AG08395 (cell line): ENCODE data around the gene TFEC.
"Not testable (repeated sequence)": the region's sequence is repeated elsewhere in the genome, so short reads cannot be mapped to it uniquely, and the experiment has no call there.

Source experiments
- DNase-seq: peaks from one replicate; pipeline ENCODE4 v3.0.0; 2012; ENCODE audit warnings: mixed read lengths, low spot score

Gene TFEC

GRCh38 chr7:116030651-116031276 lies at the start of gene TFEC:
Gene TFEC, minus strand, starts transcription at chr7:116030763. Its CDS starts 46,322 bp downstream, at chr7:115984441.
- DNase-seq = no peak

GRCh38 chr7:116075351-116076145 lies 45.0 kb upstream of the TFEC start:
- DNase-seq = no peak

- DNase-seq = no peak
These were observed 41.1 kb upstream of the TFEC start for GRCh38 chr7:116071629-116072028.

DNA sequence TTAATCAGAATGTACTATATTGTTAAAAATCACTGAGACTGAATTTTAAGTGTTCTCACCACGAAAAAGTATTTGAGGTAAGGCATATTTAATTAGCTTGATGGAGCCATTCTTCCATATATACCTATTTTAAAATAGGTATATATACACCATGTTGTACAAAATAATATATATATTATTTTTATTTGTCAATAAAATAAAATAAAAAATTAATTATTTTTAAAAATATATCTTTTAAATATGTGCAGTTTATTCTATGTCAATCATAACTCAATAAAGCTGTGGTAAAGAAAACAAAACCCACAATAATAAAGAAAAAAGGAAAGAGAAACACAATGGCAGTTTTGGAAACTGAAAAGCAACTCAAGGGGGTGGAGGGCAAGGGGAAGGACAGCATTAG lies 33.6 kb upstream of the TFEC start:
- DNase-seq = no peak

GRCh38 chr7:116062666-116063065 lies 32.1 kb upstream of the TFEC start:
- no peak for DNase-seq

DNA sequence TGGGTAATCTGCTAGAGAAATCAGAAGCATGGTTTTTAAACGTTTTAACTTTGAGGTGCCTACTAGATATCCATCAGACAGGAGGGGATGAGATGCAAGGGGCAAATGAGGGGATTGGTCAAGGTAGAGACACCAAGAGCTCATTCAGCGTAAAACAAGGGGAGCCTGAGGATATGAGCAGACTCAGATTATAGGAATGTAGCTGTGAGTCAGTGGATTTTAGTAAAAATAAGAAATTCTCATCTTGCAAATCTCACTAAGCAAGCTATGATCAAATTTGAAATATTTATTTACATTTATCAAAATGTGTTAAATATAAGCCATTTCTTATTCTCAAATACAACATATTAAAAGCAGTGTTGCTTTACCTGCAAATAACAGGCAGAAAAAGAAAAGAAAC lies 21.4 kb upstream of the TFEC start:
- no peak for DNase-seq

GRCh38 chr7:116047261-116047660 lies 16.7 kb upstream of the TFEC start:
- DNase-seq = not testable (repeated sequence)

GRCh38 chr7:116045532-116045931 lies 15.0 kb upstream of the TFEC start:
- no peak for DNase-seq

- DNase-seq = no peak
These were observed 11.1 kb upstream of the TFEC start for GRCh38 chr7:116041615-116042014.

DNA sequence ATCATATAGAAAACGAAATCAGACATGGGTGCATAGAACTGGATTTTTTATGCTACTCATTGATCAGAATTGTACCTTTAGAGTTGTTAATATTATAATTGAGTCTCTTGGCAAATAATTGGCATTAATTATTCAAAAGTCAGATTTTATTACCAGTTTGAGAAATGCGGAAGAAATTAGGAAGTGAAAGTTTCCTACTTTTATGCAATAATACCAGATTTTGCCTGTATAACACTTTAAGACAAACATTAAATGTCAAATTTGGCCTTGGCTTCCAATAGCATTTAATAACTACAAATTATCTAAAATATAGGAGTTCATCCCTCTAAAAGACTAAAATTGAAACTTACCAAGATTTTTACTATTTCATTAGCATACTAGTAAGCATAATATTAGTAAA lies 6.8 kb upstream of the TFEC start:
- no peak for DNase-seq

DNA sequence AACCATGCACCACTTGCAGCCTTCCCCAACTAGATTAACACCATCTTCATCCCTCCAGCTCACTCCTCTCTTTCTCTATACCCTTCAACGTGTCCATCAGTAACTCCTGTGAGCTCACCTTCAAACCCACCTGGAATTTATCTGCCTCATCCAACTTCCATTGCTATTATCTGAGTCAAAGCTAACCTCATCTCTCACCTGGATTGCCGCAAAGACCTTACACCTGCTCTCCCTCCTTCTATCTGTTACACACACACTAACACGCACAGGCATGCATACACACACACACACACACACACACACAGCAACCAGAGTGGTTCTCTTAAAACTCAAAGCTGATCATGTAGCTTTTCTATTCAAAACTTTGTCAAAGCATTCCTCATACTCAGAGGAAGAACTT lies 3.8 kb upstream of the TFEC start:
- no peak for DNase-seq

DNA sequence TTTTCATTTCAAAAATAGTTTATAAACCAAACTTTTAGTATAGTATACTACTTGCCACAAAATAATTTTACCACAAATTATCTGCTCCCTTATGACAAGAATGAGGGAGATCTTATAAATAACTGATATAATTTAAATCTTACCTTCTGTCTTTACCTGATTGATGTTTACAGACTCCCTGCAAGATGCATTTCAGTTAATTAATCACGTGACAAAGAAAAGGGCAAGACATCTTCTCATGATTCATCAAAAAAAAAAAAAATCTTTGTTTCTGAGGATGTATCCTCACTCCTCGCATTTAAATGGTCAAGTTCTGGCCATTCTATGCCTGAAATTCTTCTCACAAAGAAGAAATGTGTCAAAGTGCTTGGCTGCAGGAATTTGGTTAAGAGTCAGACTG lies 2.3 kb upstream of the TFEC start:
- DNase-seq = no peak

GRCh38 chr7:116028787-116029186 lies 1.8 kb downstream of the TFEC start:
- DNase-seq = no peak

- DNase-seq = no peak
These were observed 2.8 kb downstream of the TFEC start for GRCh38 chr7:116027786-116028185.

- DNase-seq = no peak
These were observed 5.4 kb downstream of the TFEC start for GRCh38 chr7:116024826-116025809.

DNA sequence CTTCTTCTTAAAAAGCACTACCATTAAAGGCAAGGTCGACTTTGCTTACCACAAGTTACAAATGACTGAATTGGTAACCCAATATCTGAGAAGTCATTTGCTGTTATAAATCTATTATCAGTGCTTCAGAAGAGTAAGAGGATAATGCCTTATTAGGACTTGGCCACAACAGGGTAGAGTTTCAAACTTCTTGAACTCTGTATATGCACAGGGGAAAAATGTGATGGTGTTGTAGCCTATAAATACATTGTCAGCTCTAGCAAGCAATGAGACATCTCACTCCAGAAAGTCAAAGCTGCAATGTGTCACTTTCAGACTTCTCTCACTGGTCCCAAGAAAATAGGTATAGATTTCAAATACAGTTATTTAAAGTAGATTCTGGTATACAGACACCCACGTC lies 9.3 kb downstream of the TFEC start:
- no peak for DNase-seq

GRCh38 chr7:116018731-116019130 lies 11.8 kb downstream of the TFEC start:
- no peak for DNase-seq

GRCh38 chr7:116013675-116014074 lies 16.9 kb downstream of the TFEC start:
- DNase-seq = no peak

- no peak for DNase-seq
These were observed 19.0 kb downstream of the TFEC start for GRCh38 chr7:116011584-116011983.

DNA sequence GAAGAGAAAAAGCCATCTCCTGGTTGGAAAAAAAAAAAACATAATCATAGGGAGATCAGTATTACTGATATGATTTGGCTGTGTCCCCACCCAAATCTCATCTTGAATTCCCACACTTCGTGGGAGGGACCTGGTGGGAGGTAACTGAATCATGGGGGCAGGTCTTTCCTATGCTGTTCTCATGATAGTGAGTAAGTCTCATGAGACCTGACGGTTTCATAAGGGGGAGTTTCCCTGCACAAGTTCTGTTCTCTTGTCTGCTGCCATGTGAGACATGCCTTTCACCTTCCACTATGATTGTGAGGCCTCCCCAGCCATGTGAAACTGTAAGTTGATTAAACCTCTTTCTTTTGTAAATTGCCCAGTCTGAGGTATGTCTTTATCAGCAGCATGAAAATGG lies 25.8 kb downstream of the TFEC start:
- DNase-seq = not testable (repeated sequence)

- no peak for DNase-seq
These were observed 33.3 kb downstream of the TFEC start for GRCh38 chr7:115997221-115997620.

DNA sequence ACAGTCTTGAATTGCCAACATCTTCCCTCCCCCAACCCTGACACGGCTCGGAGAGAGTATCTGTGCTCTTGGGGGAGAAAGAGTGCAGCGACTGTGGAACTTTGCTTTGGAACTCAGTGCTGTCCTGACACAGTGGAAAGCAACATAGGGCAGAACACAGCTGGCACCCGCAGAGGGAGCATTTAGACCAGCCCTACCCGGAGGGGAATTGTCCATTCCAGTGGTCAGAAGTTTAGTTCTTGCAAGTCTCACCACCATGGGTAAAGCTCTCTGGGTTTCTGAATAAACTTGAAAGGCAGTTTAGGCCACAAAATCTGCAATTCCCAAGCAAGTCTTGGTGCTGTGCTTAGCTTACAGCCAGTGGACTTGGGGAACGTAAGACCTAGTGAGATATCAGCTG lies 34.9 kb downstream of the TFEC start:
- no peak for DNase-seq

GRCh38 chr7:115988401-115988800 lies 42.2 kb downstream of the TFEC start:
- DNase-seq = no peak
